Keratinocyte (primary cell): ENCODE results near the gene CAPZB. TPM values are rescaled to one million over a fixed set of nuclear protein-coding genes. Genes with fewer than 3 reads are reported as not detected.

ENCODE experiments used
- DNase-seq: peaks from one replicate; pipeline ENCODE4 v3.0.0-alpha.2; 2011; ENCODE audit warnings: low read depth, missing footprints, low spot score
- FAIRE-seq: peaks from 2 replicates; lab custom pipeline; 2011; peaks lifted over from hg19 to GRCh38; lab: Jason Lieb, UNC
- H2AFZ ChIP-seq: 2 replicates; pipeline ENCODE4 v1.6.0; 2012; ENCODE audit warnings: low read length, control low read depth, inconsistent platforms; ENCODE audit not compliant: control insufficient read depth
- H3K27ac ChIP-seq: 2 replicates; pipeline ENCODE4 v1.5.1; 2011; ENCODE audit warnings: low read length; ENCODE audit not compliant: control insufficient read depth, insufficient read depth
- H3K27me3 ChIP-seq: 3 replicates; pipeline ENCODE4 v1.6.0; 2011; ENCODE audit warnings: low read length; ENCODE audit not compliant: control insufficient read depth, insufficient read depth; ENCODE audit errors: extremely low read depth
- H3K36me3 ChIP-seq, 2 experiments: 2 replicates in 1 of 2; 3 replicates in 1 of 2; pipeline ENCODE4 v1.5.1; 2011; ENCODE audit warnings: low read length in 2 of 2, mild to moderate bottlenecking in 1 of 2; ENCODE audit not compliant: control insufficient read depth in 2 of 2, insufficient read depth in 2 of 2; ENCODE audit errors: extremely low read depth in 1 of 2
- H3K4me1 ChIP-seq: 3 replicates; pipeline ENCODE4 v1.5.1; 2011; ENCODE audit warnings: low read length; ENCODE audit not compliant: control insufficient read depth, insufficient read depth; ENCODE audit errors: extremely low read depth
- H3K4me2 ChIP-seq: 3 replicates; pipeline ENCODE4 v1.6.0; 2011; ENCODE audit warnings: low read depth, low read length; ENCODE audit not compliant: control insufficient read depth, insufficient read depth; ENCODE audit errors: extremely low read depth
- H3K4me3 ChIP-seq, 3 experiments: fragments of 200-600 bp in 1 of 3; sonication (generic) in 1 of 3; 2 replicates in 2 of 3; 3 replicates in 1 of 3; pipeline ENCODE4 v1.5.1; 2011 to 2016; ENCODE audit warnings: low read length in 3 of 3, mild to moderate bottlenecking in 3 of 3, control low read depth in 2 of 3, inconsistent platforms in 1 of 3, low read depth in 1 of 3, mixed read lengths in 1 of 3, mixed run types in 1 of 3, moderate library complexity in 1 of 3; ENCODE audit not compliant: control insufficient read depth in 2 of 3, insufficient read depth in 2 of 3; ENCODE audit errors: extremely low read depth in 1 of 3
- H3K79me2 ChIP-seq: 2 replicates; pipeline ENCODE4 v1.6.0; 2012; ENCODE audit warnings: low read length; ENCODE audit not compliant: control insufficient read depth, insufficient read depth
- H3K9ac ChIP-seq: 3 replicates; pipeline ENCODE4 v1.6.0; 2011; ENCODE audit warnings: low read length; ENCODE audit not compliant: control insufficient read depth, insufficient read depth; ENCODE audit errors: extremely low read depth
- H3K9me1 ChIP-seq: 3 replicates; pipeline ENCODE4 v1.6.0; 2011; ENCODE audit warnings: low read length; ENCODE audit not compliant: control insufficient read depth, insufficient read depth; ENCODE audit errors: extremely low read depth
- H3K9me3 ChIP-seq: 2 replicates; pipeline ENCODE4 v1.5.1; 2012; ENCODE audit warnings: low read depth, low read length; ENCODE audit not compliant: control insufficient read depth
- H4K20me1 ChIP-seq: 3 replicates; pipeline ENCODE4 v1.6.0; 2011; ENCODE audit warnings: low read length; ENCODE audit not compliant: control insufficient read depth, insufficient read depth; ENCODE audit errors: extremely low read depth
- EZH2 ChIP-seq: IDR thresholded peaks from one replicate; pipeline ENCODE4 v1.6.1; 2012; ENCODE audit warnings: inconsistent platforms, mild to moderate bottlenecking, low read length, moderate library complexity
- dilution Hi-C: fragments of 300-500 bp; cut with MboI; formaldehyde crosslinking; loops from one replicate; pipeline ENCODE4 v1.7.0; 2020; ENCODE audit warnings: low sequenced_read_pairs; ENCODE audit not compliant: extremely low pct_ligation_motif_present
- polyA plus RNA-seq, 5 experiments: library from polyadenylated mRNA; depleted of rRNA in 3 of 5; stranded (reverse) in 3 of 5; stranded (forward) in 1 of 5; unstranded in 1 of 5; fragments of >200 nt; gene quantifications; 1 replicate in 1 of 5; 2 replicates in 3 of 5; 3 replicates in 1 of 5; pipeline versions ENCODE4 v1.2.1 to v1.2.3, GENCODE V29; 2011 to 2012; ENCODE audit warnings: missing spikeins in 2 of 5, low read depth in 1 of 5, low replicate concordance in 1 of 5
- TF ChIP-seq, protein P1 (sequence below), 3 experiments: IDR thresholded peaks in 1 of 3; conservative IDR thresholded peaks in 1 of 3; optimal IDR thresholded peaks in 1 of 3; 2 replicates in 2 of 3; 3 replicates in 1 of 3; pipeline versions ENCODE3 to v1.5.1; 2011; ENCODE audit warnings: low read length in 3 of 3, mild to moderate bottlenecking in 3 of 3, moderate library complexity in 2 of 3, control low read depth in 1 of 3, inconsistent platforms in 1 of 3; ENCODE audit not compliant: insufficient read depth in 2 of 3; ENCODE audit errors: extremely low read depth in 1 of 3

Gene CAPZB
- polyA plus RNA-seq, 1 donor (not counting 4 experiments of a cell fraction or from before 2014, with no cell fraction given) = 193 TPM

DNA sequence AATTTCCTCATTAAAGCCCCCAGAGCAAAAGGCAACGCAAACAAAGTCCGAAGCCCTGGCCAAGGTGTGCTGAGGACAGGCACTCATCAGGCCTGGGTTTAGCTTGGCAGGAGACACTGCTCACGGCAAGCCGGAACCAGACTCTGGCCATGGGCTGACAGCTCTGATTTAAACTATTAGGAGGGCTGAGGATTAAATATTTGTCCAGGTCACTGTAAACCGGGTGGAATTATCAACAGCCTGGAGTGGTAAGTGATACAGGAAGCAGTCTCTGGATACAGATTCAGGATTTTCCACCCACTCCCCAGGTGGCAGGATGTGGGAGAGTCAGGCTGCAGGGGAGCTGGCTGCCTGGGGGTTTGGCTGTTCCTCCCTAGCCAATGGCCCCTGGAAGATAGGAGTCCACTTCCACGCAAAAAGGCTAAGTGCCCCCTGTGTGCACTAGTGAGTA, 130.8 kb downstream of the CAPZB start:
- H3K27me3 ChIP-seq = no peaks in the 10 kb centered on the region
- H3K79me2 ChIP-seq = peaks cover 11% of the 10 kb centered on the region
- no peaks in the 10 kb centered on the region for H3K9me3 ChIP-seq
- no peak for DNase-seq
- H2AFZ ChIP-seq = no peak overlapping the region
- no peak overlapping the region for H3K27ac ChIP-seq
- no peak overlapping the region for H3K4me3 ChIP-seq
- H3K9me1 ChIP-seq = no peaks in the 10 kb centered on the region
- dilution Hi-C loops = no loop called here
- no peak for FAIRE-seq
- no peak overlapping the region for H3K4me2 ChIP-seq
- no peaks in the 10 kb centered on the region for H4K20me1 ChIP-seq
- H3K4me1 ChIP-seq = peaks cover 1% of the 10 kb centered on the region
- peaks cover 24 to 32% of the 10 kb centered on the region in 2 experiments for H3K36me3 ChIP-seq
- TF ChIP-seq EZH2 = no peak
- TF ChIP-seq, protein P1, sequence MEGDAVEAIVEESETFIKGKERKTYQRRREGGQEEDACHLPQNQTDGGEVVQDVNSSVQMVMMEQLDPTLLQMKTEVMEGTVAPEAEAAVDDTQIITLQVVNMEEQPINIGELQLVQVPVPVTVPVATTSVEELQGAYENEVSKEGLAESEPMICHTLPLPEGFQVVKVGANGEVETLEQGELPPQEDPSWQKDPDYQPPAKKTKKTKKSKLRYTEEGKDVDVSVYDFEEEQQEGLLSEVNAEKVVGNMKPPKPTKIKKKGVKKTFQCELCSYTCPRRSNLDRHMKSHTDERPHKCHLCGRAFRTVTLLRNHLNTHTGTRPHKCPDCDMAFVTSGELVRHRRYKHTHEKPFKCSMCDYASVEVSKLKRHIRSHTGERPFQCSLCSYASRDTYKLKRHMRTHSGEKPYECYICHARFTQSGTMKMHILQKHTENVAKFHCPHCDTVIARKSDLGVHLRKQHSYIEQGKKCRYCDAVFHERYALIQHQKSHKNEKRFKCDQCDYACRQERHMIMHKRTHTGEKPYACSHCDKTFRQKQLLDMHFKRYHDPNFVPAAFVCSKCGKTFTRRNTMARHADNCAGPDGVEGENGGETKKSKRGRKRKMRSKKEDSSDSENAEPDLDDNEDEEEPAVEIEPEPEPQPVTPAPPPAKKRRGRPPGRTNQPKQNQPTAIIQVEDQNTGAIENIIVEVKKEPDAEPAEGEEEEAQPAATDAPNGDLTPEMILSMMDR (optimal IDR thresholded peaks at IDR 0.05 in 1 of 3, IDR thresholded peaks at IDR 0.05 in 1 of 3, conservative IDR thresholded peaks at IDR 0.05 in 1 of 3; ENCODE audit: extremely low read depth in 1 of 3, insufficient read depth in 2 of 3, low read length in 3 of 3) = no peak
- no peak overlapping the region for H3K9ac ChIP-seq

DNA sequence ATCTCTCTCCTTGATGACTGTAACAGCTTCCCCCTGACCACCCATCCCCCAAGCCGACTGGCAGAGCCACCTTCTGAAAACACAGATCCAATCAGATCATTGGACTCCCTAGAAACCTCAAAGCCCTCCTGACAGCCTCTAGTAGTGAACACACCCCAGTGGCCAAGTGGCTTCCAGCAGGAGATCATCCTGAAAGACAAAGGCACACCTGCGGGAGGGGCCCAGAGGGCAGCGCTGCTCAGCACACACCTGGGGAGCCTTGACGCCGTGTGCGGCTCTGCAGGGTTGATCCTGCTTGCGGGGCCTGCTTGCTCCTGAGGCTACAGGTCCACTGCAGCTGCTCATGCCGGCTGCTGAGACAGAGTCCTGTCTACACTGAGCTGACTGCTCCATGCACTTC, 131.7 kb downstream of the CAPZB start:
- H3K36me3 ChIP-seq = peaks cover 33 to 40% of the 10 kb centered on the region in 2 experiments
- no peak overlapping the region for H3K27ac ChIP-seq
- TF ChIP-seq EZH2 = no peak
- TF ChIP-seq, protein P1 (optimal IDR thresholded peaks at IDR 0.05 in 1 of 3, IDR thresholded peaks at IDR 0.05 in 1 of 3, conservative IDR thresholded peaks at IDR 0.05 in 1 of 3; ENCODE audit: extremely low read depth in 1 of 3, insufficient read depth in 2 of 3, low read length in 3 of 3) = no peak
- FAIRE-seq = no peak
- dilution Hi-C loops = no loop called here
- no peak overlapping the region for H3K9ac ChIP-seq
- no peak overlapping the region for H3K4me3 ChIP-seq
- H3K79me2 ChIP-seq = peaks cover 3% of the 10 kb centered on the region
- no peaks in the 10 kb centered on the region for H4K20me1 ChIP-seq
- H3K4me1 ChIP-seq = no peaks in the 10 kb centered on the region
- DNase-seq = no peak
- no peaks in the 10 kb centered on the region for H3K9me3 ChIP-seq
- no peaks in the 10 kb centered on the region for H3K9me1 ChIP-seq
- no peaks in the 10 kb centered on the region for H3K27me3 ChIP-seq
- no peak overlapping the region for H3K4me2 ChIP-seq
- H2AFZ ChIP-seq = no peak overlapping the region
